ENCODE results near the gene FADS6. TPM values are rescaled to one million over a fixed set of nuclear protein-coding genes. Genes with fewer than 3 reads are reported as not detected.
"Not testable (repeated sequence)": the region's sequence is repeated elsewhere in the genome, so short reads cannot be mapped to it uniquely, and the experiment has no call there.

FADS6 gene
- total RNA-seq, 2 donors from 2014 or later = not detected

DNA sequence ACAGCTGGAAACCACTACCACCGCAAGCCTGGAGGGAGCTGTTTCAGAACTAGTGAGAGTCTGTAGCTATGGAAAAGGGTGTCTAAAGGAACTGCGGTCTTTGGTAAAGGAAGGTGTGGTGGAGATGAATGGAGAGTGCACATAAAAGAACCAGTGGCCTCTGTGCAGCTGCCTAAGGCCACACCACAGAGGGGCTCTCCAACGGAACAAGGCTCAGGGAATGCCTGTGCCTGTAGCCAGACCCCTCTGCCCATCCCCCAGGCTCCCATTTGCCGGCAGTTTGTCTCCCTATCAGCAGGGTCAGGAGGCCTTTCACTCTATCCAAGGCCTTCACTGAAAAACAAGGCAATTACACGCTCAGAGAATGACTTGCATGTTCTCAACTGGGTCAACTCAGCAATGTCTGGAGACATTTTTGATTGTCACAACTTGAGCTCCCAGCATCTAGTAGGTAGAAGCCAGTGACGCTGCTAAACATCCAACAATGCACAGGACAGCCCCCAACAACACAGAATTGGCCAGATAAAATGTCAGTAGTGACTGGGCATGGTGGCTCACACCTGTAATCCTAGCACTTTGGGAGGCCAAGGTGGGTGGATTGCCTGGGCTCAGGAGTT, 17.3 kb downstream of the FADS6 start:
- H3K27ac Mint-ChIP-seq = no peak overlapping the region
- DNase-seq (ENCODE audit: low spot score in 2 of 2) (no peak), ATAC-seq (no peak)
- no peaks in the 10 kb centered on the region for H3K9me3 Mint-ChIP-seq
- peaks cover 7 to 20% of the 10 kb centered on the region in 2 donors for H3K36me3 Mint-ChIP-seq

DNA sequence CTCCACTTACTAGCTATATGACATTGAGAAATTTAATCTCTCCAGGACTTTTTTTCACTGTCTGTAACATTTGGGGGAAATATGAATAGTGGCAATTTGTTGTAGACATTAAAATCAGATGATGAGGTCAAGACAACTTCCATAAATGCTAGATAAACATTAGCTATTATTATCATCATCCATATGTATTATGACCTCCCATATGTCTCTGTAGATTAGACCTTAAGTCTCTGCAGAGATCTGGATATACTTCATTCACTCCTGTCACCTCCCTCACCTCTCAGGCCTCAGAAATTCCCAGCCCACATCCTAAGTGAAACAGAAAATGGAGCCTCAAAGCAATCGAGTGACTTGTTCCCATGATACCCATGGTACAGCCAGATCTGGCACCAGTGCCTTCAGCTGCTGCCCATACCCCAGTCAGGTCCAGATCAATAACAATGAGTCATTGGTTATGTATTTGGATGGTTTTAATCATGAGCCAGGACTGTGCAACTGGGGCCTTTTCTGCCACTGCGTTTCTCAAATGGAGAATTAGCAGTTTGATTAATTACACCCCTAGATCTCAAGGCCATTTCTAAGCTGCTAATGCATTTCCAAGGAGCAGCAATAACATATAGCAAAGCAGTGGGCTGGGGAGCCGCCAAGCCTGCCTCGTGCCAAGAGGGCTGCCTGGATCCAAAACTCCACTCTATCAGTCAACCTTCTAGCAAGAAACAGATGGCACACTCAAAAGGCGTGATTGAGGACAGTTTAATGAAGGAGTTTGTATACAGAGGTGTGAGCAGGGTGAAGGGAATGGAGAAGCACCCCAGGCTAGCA, 18.1 kb downstream of the FADS6 start:
- DNase-seq (ENCODE audit: low spot score in 2 of 2) (no peak), ATAC-seq (no peak)
- peaks cover 7 to 22% of the 10 kb centered on the region in 2 donors for H3K36me3 Mint-ChIP-seq
- H3K9me3 Mint-ChIP-seq = no peaks in the 10 kb centered on the region
- peak overlapping the region in 1 of 2 donors; percentile 88 for H3K27ac Mint-ChIP-seq

DNA sequence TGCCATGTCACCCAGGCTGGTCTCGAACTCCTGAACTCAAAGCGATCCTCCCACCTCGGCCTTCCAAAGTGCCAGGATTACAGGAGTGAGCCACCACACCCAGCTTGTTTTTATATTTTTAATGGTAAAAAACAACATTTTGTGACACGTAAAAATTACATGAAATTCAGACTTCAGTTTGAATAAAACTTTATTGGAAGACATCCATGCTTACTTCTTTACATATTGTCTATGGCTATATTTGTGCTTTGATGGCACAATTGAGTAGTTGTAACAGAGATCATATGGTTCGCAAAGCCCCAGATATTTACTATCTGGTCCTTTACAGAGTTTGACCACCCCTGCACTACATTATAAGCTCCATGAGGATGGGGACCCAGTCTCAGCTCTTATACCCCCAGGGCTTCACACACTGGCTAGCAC, 18.8 kb downstream of the FADS6 start:
- Mint-ChIP-seq H3K27ac (peak overlapping the region in 1 of 2 donors; percentile 88), H3K36me3 (peaks cover 7 to 22% of the 10 kb centered on the region in 2 donors), H3K9me3 (no peaks in the 10 kb centered on the region)
- ATAC-seq (no peak), DNase-seq (ENCODE audit: low spot score in 2 of 2) (no peak)

DNA sequence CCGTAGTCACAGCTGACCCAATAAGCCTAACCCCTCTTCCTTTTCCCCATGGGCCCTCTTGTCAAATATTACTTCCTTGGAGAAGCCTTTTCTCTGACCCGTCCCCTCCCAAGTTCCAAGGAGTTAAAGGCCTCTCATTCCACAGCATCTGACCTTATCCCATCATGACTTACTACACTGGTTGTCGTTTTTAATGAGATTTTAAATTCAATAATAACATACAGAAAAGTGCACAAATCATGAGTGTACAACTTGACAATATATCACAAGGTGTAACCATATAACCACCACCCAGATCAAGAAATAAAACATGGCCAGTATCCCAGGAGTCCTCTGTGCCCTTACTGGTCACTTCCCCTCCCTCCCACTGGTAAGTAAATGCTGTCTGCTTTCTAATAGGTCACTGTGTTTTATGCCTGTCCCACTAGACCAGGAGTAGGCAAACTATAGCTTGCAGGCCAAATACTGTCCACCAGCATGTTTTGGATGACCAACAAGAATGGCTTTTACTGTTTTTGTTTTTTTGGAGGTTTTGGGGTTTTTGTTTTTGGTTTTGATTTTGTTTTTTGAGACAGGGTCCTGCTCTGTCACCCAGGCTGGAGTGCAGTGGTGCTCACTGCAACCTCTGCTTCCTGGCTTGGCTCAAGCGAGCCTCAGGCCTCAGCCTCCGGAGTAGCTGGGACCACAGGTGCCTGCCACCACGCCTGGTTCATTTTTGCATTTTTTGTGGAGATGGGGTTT, 19.4 kb downstream of the FADS6 start:
- no peak for DNase-seq (ENCODE audit: low spot score in 2 of 2)
- ATAC-seq = no peak
- H3K36me3 Mint-ChIP-seq = peaks cover 7 to 22% of the 10 kb centered on the region in 2 donors
- H3K9me3 Mint-ChIP-seq = no peaks in the 10 kb centered on the region
- peak overlapping the region; percentile 88 to 96 for H3K27ac Mint-ChIP-seq

DNA sequence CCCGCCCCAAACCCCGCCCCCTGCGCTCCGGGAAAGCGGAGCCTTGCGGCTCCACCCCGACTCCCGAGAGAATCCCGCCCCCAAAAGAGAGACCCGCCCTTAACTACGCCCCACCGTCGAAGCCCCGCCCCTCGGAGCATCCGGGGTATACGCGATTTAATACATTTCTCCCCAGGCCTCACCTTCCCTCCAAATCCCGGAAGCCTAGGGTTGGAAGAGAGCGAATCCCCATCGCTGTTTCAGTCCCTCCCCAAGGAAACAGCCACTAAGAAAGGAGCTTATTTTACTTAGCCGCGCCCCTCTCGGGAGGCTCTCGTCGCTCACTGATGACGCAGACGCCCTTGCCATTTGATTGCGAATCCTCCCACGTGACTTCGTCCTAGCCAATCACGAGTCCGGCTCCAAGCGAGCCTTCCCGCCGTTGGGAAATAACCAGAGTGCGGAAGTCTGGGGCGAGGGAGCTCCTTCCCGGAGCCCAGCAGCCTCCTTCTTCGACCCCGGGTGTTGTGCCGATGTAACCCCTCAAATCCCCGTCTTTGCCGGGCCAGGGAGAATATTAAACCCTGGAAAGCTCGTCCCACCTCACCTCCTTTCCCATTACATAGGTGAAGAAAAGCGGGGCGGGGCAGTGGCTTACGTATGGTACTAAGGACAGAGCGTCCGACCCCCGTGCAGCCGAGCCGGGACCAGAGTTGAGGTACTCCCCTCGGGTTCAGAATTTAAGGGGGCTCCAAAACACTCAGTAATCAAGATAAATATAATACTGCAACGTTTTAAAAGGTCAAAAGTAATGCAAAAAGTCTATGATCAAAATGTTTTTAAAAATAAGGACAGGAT, 20.2 kb downstream of the FADS6 start:
- peak; percentile 93 for ATAC-seq
- H3K36me3 Mint-ChIP-seq = peaks cover 7 to 22% of the 10 kb centered on the region in 2 donors
- H3K27ac Mint-ChIP-seq = peak overlapping the region; percentile 88 to 96
- H3K9me3 Mint-ChIP-seq = no peaks in the 10 kb centered on the region
- peak; percentile 96 to 99 for DNase-seq (ENCODE audit: low spot score in 2 of 2)

DNA sequence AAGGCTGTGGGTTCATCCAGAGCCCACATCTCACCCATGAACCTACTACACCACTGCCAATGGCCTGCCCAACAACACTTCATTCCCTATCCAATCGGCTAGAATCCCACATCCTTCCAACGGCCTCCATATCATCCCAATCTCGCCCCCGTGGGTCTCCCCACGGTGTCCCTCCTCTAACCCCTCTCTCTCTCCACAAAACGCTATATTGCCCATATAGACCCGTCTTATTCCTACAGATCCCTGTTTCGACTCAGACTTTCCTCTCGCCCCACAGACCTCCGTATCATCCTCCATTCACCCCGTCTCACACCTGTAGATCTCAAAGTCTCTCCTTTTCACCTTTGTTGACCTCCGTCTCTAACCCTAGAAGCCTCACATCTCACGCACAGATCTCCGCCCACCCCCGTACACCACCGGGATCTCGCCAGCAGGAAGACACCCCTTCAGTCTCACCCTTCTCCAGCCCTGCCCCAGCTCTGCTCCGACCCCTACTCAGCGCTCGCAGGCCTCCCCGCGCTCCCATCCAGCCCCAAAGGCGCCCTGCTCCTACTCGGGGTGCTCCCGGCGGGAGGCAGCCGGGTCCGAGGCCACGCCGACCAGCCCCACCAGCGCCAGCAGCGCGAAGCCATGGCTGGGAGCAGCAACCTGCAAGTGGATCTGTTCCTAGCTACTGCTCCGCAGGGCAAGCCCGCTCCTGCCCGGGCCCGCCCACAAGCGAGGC, 21.0 kb downstream of the FADS6 start, which contains the start of gene FDXR:
Gene FDXR, minus strand, starts transcription at position 682 of the 724 bp plus-strand sequence. Its CDS starts 50 bp downstream, at position 632.
- DNase-seq (ENCODE audit: low spot score in 2 of 2) (no peak), ATAC-seq (peak; percentile 35 to 42)
- Mint-ChIP-seq H3K36me3 (peaks cover 7 to 22% of the 10 kb centered on the region in 2 donors), H3K9me3 (no peaks in the 10 kb centered on the region), H3K27ac (peak within 1 kb of the TSS; percentile 88 to 96)

DNA sequence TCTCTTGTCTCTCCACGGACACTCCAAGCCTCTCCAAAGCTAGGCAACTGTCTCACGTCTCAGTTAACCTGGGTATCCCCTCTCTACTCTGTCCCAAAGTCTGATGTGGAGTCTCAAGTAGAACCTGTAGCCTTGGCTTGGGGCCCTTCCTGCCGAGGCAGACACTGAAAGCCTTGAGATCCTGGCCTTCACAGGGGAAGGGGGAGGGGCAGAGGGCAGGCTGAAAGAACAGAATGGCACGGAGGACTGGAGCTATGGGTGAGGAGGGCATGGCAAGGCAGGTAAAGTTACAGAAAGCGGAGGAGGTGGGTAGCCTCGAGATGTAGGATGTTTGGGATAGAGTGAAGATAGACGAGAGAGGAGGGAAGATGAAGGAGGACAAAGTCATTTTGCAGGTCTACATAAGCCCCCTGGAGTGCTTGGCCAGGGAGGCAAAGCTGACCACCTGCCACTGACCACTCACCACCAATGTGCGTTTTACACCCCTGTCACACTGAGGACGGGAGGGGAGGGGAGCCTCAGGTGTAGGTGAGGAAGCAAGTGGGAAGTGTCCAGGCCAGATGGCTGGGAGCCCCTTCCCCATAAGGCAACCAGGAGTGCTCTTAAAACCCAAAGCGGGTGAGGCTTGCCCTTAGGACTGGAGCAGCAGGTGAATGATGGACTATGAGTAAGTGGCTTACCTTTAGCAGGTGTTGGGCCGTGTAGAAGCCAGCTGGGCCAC, 21.9 kb downstream of the FADS6 start:
- Mint-ChIP-seq H3K27ac (peak overlapping the region; percentile 31 to 88), H3K9me3 (no peaks in the 10 kb centered on the region), H3K36me3 (peaks cover 7 to 22% of the 10 kb centered on the region in 2 donors)
- no peak for DNase-seq (ENCODE audit: low spot score in 2 of 2)
- ATAC-seq = no peak

DNA sequence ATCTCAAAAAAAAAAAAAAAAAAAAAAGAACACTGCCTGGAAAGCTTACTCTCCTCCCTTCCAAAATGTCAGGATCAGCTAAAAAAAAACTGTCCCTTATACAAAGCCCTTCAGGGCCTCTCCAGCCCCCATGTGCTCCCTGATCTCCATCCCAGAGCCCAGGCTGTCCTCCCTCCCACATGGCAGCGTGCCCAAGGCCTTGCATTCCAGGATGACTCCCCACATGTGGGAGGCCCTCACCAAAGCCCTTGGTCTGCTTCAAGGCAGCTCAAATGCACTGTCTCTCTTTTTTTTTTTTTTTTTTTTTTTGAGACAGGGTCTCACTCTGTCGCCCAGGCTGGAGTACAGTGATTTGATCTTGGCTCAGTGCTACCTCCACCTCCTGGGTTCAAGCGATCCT, 22.9 kb downstream of the FADS6 start:
- ATAC-seq = no peak
- no peaks in the 10 kb centered on the region for H3K9me3 Mint-ChIP-seq
- peaks cover 7 to 22% of the 10 kb centered on the region in 2 donors for H3K36me3 Mint-ChIP-seq
- DNase-seq (ENCODE audit: low spot score in 2 of 2) = no peak
- no peak overlapping the region for H3K27ac Mint-ChIP-seq

DNA sequence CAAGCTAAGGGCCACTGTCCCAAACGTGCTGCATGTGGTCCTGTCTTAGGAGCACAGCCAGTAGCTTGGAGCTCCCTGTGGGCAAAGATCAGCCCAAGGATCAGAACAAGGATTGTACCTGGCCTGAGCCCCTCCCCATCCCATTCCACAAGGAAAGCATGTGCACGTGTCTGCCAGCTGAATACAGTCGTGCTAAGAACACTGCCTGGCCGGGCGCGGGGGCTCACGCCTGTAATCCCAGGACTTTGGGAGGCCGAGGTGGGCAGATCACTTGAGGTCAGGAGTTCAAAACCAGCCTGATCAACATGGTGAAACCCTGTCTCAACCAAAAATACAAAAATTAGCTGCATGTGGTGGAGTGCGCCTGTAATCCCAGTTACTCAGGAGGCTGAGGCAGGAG, 23.4 kb downstream of the FADS6 start:
- not testable (repeated sequence) for DNase-seq (ENCODE audit: low spot score in 2 of 2); H3K27ac Mint-ChIP-seq; ATAC-seq; H3K9me3 Mint-ChIP-seq
- H3K36me3 Mint-ChIP-seq = peaks cover 7 to 22% of the 10 kb centered on the region in 2 donors

DNA sequence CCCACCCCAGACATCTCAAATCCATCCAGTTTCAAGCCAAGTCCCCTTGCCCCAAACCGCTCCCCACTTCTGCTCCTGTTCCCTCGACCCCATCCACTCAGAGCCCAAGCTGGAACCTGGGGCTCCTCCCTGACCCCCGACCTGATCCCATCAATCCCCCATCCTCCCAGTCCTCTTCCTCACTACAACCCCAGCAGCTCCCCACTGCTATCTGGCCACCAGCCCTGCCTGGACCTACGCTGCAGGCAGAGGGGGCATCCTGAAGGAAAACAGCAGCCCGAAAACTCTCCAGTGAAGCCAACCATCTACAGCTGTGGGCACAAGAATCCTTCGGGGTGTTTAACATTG, 24.6 kb downstream of the FADS6 start:
- ATAC-seq (no peak), DNase-seq (ENCODE audit: low spot score in 2 of 2) (no peak)
- peaks cover 4 to 19% of the 10 kb centered on the region in 2 donors for H3K36me3 Mint-ChIP-seq
- H3K9me3 Mint-ChIP-seq = no peaks in the 10 kb centered on the region
- peak overlapping the region in 1 of 2 donors; percentile 66 for H3K27ac Mint-ChIP-seq

DNA sequence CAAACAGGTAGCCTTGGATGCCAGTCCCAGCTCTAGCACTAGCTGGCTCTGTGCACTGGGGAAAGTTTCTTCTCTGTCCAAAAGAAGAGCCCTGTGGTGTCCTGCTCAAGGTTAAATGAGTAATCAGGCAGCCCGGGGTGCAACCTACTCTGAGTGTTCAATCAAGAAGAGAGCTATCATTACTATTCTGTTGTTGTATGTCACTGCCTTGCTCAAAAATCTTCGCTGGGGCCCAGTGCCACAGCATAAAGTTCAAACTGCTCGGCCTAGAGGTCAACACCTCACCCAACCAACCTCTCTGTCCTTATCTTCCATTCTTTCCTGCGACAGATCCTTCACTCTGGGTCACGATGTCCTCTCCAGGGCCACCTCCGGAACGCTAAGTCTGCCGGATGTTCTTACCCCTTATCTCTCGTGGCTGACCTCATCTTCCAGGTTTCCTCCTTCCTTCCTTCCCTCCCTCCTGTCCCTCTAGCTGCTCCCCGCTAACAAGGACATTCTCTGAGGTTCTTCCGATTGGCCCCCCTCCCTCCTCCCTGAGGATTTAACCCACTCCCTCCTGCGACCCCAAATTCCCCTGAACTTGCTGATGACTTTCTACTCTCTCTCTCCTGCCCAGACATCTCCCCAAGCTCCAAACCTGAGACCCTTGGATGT, 25.1 kb downstream of the FADS6 start:
- Mint-ChIP-seq H3K9me3 (no peaks in the 10 kb centered on the region), H3K36me3 (peaks cover 0 to 16% of the 10 kb centered on the region in 2 donors), H3K27ac (peak overlapping the region in 1 of 2 donors; percentile 66)
- DNase-seq (ENCODE audit: low spot score in 2 of 2) (no peak), ATAC-seq (no peak)

DNA sequence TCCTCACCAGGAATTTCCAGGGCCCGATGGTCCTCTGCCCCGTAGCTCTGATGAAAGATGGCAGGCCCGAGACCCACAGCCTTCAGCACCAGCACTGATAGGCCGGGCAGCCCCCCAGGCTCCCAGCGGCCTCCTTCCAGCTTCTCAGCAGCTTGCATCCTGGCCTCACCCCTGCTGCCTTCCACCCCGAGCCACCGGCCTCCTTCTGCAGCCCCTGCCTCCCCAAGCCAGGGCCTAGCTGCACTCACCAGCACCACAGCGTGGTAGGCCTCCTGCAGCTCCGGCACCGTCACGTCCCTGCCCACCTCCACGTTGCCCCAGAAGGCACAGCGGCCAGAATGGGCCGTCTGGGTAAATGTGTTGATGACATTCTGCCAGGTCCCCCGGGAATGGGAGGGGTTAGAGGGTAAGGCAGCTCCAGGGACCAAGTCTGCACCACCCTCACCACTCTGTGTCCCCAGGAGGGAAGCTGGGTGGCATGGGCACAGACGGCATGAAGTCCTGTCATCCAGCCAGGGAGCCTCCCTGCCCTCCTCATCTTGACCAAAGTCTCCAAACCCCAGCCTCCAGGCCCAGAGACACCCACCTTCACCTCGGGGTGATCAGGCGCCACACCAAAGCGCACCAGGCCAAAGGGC, 27.1 kb downstream of the FADS6 start:
- ATAC-seq (no peak), DNase-seq (ENCODE audit: low spot score in 2 of 2) (no peak)
- Mint-ChIP-seq H3K36me3 (peaks cover 0 to 4% of the 10 kb centered on the region in 2 donors), H3K9me3 (no peaks in the 10 kb centered on the region), H3K27ac (no peak overlapping the region)

DNA sequence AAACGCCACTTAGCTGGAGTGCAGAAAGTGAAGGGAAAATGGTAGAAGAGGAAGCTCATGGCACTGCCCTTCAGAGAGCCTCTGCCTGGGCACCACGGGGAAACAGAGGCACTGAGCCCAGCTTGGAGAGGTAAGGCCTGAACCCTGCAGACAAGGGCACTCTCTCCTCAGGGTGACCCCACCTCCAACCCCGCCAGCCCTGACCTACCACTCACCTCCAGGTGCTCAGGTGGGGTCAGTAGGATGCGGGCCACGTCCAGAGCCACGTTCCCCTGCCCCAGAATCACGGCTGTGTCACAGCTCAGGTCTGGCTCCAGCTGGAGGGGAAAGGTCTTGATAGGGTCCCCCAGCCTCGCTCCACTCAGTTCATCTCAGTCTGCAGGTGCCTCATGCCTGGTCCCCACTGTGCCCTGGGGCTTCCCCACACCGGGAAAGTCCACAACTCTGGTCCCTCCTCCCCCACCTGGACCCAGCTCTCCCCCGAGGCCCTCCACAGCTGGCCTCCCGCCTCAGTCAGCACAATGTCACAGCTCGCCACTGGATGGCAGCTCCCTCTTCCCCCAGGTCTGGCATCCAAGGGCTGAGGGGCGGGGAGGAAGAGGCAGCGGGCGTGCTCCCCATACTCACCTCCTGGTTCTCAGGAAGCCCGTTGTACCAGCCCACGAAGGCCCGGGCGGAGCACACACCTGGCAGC, 27.8 kb downstream of the FADS6 start:
- Mint-ChIP-seq H3K27ac (no peak overlapping the region), H3K36me3 (no peaks in the 10 kb centered on the region), H3K9me3 (no peaks in the 10 kb centered on the region)
- ATAC-seq = no peak
- DNase-seq (ENCODE audit: low spot score in 2 of 2) = no peak

DNA sequence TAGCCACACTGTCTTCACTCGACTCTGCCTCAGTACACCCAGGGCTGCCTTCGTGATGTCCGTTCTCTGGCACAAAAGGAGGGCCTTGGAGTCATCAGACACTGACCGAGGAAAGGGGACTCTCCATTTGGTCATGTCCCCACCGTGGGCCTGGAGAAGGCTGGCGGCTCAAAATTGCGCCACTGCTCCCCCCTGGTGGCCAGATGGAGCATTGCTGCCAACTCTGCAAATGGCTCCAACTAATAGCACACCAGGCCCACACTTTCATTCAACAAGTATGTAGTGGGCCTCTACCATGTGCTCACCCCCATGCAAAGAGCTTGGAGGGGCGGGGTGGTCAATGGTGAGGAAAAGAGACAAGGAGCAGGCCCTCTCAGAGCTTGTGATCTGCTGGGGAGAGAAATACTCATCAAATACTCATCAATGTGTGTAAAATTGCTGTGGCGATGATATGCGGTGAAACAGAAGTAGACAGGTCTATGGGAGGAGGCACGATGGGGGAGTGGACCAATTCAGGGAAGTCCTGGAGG, 28.5 kb downstream of the FADS6 start:
- H3K9me3 Mint-ChIP-seq = no peaks in the 10 kb centered on the region

More for the DNA sequence above, 28.5 kb downstream of the FADS6 start:
- ATAC-seq = peak; percentile 43 to 46
- peak in 1 of 2 donors; percentile 74 for DNase-seq (ENCODE audit: low spot score in 2 of 2)
- H3K27ac Mint-ChIP-seq = no peak overlapping the region
- no peaks in the 10 kb centered on the region for H3K36me3 Mint-ChIP-seq
